Nephron progenitor cell (in vitro differentiated cells): ENCODE results near the gene ITCH.
"Not testable (repeated sequence)": the region's sequence is repeated elsewhere in the genome, so short reads cannot be mapped to it uniquely, and the experiment has no call there.

Experiments
- DNase-seq: peaks from one replicate; pipeline ENCODE4 v3.0.0; 2021
- H3K27ac Mint-ChIP-seq: 2 replicates; pipeline ENCODE4 v1.8.0; 2021; ENCODE audit warnings: mild to moderate bottlenecking, moderate library complexity, mixed read lengths
- H3K27me3 Mint-ChIP-seq: 2 replicates; pipeline ENCODE4 v1.8.0; 2021; ENCODE audit warnings: mild to moderate bottlenecking, low read depth, mixed read lengths; ENCODE audit not compliant: poor library complexity
- H3K36me3 Mint-ChIP-seq: 2 replicates; pipeline ENCODE4 v1.8.0; 2021; ENCODE audit warnings: low read depth, mixed read lengths
- H3K4me1 Mint-ChIP-seq: 2 replicates; pipeline ENCODE4 v1.8.0; 2021; ENCODE audit warnings: mixed read lengths
- H3K4me3 Mint-ChIP-seq: 2 replicates; pipeline ENCODE4 v1.8.0; 2021; ENCODE audit warnings: mild to moderate bottlenecking, moderate library complexity, mixed read lengths
- H3K9me3 Mint-ChIP-seq: 2 replicates; pipeline ENCODE4 v1.8.0; 2021; ENCODE audit warnings: mild to moderate bottlenecking, moderate library complexity, mixed read lengths
- CTCF ChIP-seq: fragments of 200-600 bp; sonication (generic); IDR thresholded peaks from 2 replicates; pipeline ENCODE4 v1.5.0; 2021; ENCODE audit warnings: antibody characterized with exemption

ITCH gene

DNA sequence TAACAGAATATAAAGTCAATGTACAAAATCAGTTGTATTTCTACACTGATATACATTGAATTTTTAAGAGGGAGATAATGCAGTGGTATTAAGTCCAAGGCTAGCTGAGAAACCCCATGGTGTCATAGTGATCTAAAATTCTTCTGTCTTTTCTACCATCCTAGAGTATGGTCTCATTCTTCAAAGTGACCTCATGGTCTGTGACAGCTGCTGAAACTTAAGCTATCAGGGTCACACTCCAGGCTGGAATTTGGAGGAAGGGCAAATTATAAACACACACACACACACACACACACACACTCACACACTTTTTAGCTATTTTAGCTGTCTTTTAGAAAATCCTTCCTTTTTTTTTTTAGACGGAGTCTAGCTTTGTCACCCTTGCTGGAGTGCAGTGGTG is 105.9 kb downstream of the ITCH start:
- peaks cover 79% of the 10 kb centered on the region for H3K36me3 Mint-ChIP-seq
- DNase-seq = no peak
- no peak overlapping the region for H3K4me3 Mint-ChIP-seq
- TF ChIP-seq CTCF = no peak
- peak overlapping the region; percentile 50 for H3K27ac Mint-ChIP-seq
- peaks cover 1% of the 10 kb centered on the region for H3K27me3 Mint-ChIP-seq
- peaks cover 3% of the 10 kb centered on the region for H3K9me3 Mint-ChIP-seq
- no peaks in the 10 kb centered on the region for H3K4me1 Mint-ChIP-seq

GRCh38 chr20:34472246-34472925 is 109.3 kb downstream of the ITCH start:
- no peak for DNase-seq
- Mint-ChIP-seq H3K36me3 (peaks cover 81% of the 10 kb centered on the region), H3K27ac (no peak overlapping the region), H3K4me1 (no peaks in the 10 kb centered on the region), H3K4me3 (no peak overlapping the region), H3K27me3 (peaks cover 3% of the 10 kb centered on the region), H3K9me3 (peaks cover 20% of the 10 kb centered on the region)
- no peak for TF ChIP-seq CTCF

DNA sequence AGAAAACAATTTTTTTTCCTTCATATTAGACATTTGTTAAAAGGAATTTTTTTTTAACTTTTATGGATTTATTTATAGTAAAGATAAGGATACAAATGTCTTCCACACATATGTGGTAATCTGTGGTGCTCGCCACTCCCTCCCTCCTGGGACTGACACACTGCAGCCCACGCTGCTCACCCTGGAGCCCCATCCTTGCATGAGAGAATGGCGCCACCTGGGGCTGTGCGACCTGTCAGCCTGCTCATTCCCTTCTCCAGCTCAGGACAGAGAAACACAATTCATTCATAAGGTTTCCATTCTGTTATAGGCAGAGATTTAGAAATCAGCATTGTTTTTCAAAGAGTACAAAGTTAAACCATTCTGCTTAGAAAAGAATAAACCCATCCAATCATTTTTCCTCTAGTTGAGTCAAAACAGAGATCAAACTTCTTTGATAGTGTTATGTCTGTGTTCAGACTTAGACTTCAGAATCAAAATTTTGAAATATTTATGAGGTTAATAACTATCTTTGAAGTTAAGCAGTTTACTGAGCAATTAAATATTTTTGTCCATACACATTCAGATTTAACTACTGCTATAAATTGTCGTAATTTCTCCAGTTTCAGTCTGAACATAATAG is 110.3 kb downstream of the ITCH start:
- H3K4me1 Mint-ChIP-seq = no peaks in the 10 kb centered on the region
- H3K9me3 Mint-ChIP-seq = peaks cover 20% of the 10 kb centered on the region
- no peak overlapping the region for H3K27ac Mint-ChIP-seq
- peaks cover 3% of the 10 kb centered on the region for H3K27me3 Mint-ChIP-seq
- peak; percentile 1 for TF ChIP-seq CTCF
- no peak overlapping the region for H3K4me3 Mint-ChIP-seq
- peaks cover 82% of the 10 kb centered on the region for H3K36me3 Mint-ChIP-seq
- DNase-seq = peak; percentile 22

GRCh38 chr20:34475979-34476736 is 113.1 kb downstream of the ITCH start:
- peaks cover 31% of the 10 kb centered on the region for H3K9me3 Mint-ChIP-seq
- H3K27ac Mint-ChIP-seq = no peak overlapping the region
- peak; percentile 4 for DNase-seq
- H3K4me1 Mint-ChIP-seq = no peaks in the 10 kb centered on the region
- H3K36me3 Mint-ChIP-seq = peaks cover 98% of the 10 kb centered on the region
- no peak overlapping the region for H3K4me3 Mint-ChIP-seq
- no peak for TF ChIP-seq CTCF
- H3K27me3 Mint-ChIP-seq = peaks cover 3% of the 10 kb centered on the region

DNA sequence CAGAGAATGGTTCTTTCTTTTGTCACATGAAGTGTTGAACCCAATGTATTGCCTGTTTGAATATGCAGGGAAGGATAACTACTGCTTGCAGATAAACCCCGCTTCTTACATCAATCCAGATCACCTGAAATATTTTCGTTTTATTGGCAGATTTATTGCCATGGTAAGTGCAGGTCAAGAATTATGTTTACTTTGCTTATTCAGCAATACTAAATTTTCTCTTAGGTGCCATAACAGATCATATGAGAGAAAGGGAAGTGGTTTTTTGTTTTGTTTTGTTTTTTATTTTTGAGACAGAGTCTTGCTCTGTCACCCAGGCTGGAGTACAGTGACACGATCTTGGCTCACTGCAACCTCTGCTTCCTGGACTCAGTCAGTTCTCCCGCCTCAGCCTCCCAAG is 116.6 kb downstream of the ITCH start:
- no peak for TF ChIP-seq CTCF
- no peak overlapping the region for H3K27ac Mint-ChIP-seq
- peaks cover 99% of the 10 kb centered on the region for H3K36me3 Mint-ChIP-seq
- DNase-seq = no peak
- H3K9me3 Mint-ChIP-seq = peaks cover 42% of the 10 kb centered on the region
- no peaks in the 10 kb centered on the region for H3K27me3 Mint-ChIP-seq
- no peak overlapping the region for H3K4me3 Mint-ChIP-seq
- H3K4me1 Mint-ChIP-seq = no peaks in the 10 kb centered on the region

DNA sequence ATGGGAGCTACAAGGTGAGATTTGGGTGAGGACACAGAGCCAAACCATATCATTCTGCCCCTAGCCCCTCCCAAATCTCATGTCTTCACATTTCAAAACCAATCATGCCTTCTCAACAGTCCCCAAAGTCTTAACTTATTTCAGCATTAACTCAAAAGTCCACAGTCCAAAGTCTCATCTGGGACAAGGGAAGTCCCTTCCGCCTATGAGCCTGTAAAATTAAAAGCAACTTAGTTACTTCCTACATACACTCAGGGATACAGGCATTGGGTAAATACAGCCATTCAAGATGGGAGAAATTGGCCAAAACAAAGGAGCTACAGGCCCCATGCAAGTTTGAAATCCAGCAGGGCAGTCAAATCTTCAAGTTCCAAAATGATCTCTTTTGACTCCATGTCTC is 119.1 kb downstream of the ITCH start:
- not testable (repeated sequence) for H3K27ac Mint-ChIP-seq

GRCh38 chr20:34483585-34484220 is 120.6 kb downstream of the ITCH start:
- H3K4me3 Mint-ChIP-seq, H3K27ac Mint-ChIP-seq, H3K27me3 Mint-ChIP-seq, H3K4me1 Mint-ChIP-seq, DNase-seq: not testable (repeated sequence)
- peaks cover 30% of the 10 kb centered on the region for H3K9me3 Mint-ChIP-seq
- peaks cover 88% of the 10 kb centered on the region for H3K36me3 Mint-ChIP-seq

More for the DNA sequence above, 119.1 kb downstream of the ITCH start:
- H3K4me3 Mint-ChIP-seq, H3K27me3 Mint-ChIP-seq, H3K4me1 Mint-ChIP-seq, DNase-seq: not testable (repeated sequence)
- Mint-ChIP-seq H3K36me3 (peaks cover 88% of the 10 kb centered on the region), H3K9me3 (peaks cover 30% of the 10 kb centered on the region)
